HG02642 (cell line): Measurements from ENCODE around the gene APOA1.
"Not testable (repeated sequence)": the region's sequence is repeated elsewhere in the genome, so short reads cannot be mapped to it uniquely, and the experiment has no call there.

Source experiments
- ATAC-seq: cut with Tn5 transposase; IDR thresholded peaks from one replicate; pipeline ENCODE4 v1.9.1; 2021; ENCODE audit warnings: mild to moderate bottlenecking; ENCODE audit not compliant: unreplicated experiment, poor library complexity

APOA1 gene

GRCh38 chr11:116835791-116836631, 1.4 kb downstream of the APOA1 start:
- peak; percentile 84 for ATAC-seq

GRCh38 chr11:116835042-116835772, 2.2 kb downstream of the APOA1 start:
- peak; percentile 17 for ATAC-seq

GRCh38 chr11:116834535-116835041, 2.8 kb downstream of the APOA1 start:
- ATAC-seq = not testable (repeated sequence)

GRCh38 chr11:116833816-116834534, 3.4 kb downstream of the APOA1 start:
- no peak for ATAC-seq

GRCh38 chr11:116833491-116833815, 4.0 kb downstream of the APOA1 start:
- no peak for ATAC-seq

- ATAC-seq = no peak
Measured at GRCh38 chr11:116832350-116833290, 4.8 kb downstream of the APOA1 start.

- no peak for ATAC-seq
Measured at GRCh38 chr11:116831790-116832349, 5.6 kb downstream of the APOA1 start.

- no peak for ATAC-seq
Measured at GRCh38 chr11:116830184-116830912, 7.1 kb downstream of the APOA1 start.

- no peak for ATAC-seq
Measured at GRCh38 chr11:116829525-116830183, 7.8 kb downstream of the APOA1 start, which contains the start of gene APOC3. Gene APOC3, plus strand, starts transcription at chr11:116829907. Its CDS starts 676 bp downstream, at chr11:116830583.

- ATAC-seq = no peak
Measured at GRCh38 chr11:116828632-116829524, 8.5 kb downstream of the APOA1 start.

- no peak for ATAC-seq
Measured at GRCh38 chr11:116827461-116827860, 10.0 kb downstream of the APOA1 start.

GRCh38 chr11:116826751-116827431, 10.5 kb downstream of the APOA1 start:
- no peak for ATAC-seq

GRCh38 chr11:116825854-116826750, 11.3 kb downstream of the APOA1 start:
- no peak for ATAC-seq

GRCh38 chr11:116825434-116825833, 12.0 kb downstream of the APOA1 start:
- no peak for ATAC-seq

GRCh38 chr11:116823031-116823843, 14.2 kb downstream of the APOA1 start, which contains the start of gene APOA4:
Gene APOA4, minus strand, starts transcription at chr11:116823304. Its CDS starts 113 bp downstream, at chr11:116823191.
- ATAC-seq = no peak
